22Rv1 (cell line): Measurements from ENCODE around the gene BCOR.

ENCODE experiments used
- CTCF ChIP-seq: fragments of 450-650 bp; IDR thresholded peaks from 2 replicates; pipeline ENCODE4 v1.5.1; 2017; ENCODE audit warnings: mild to moderate bottlenecking
- ZFX ChIP-seq: fragments of 450-650 bp; IDR thresholded peaks from 2 replicates; pipeline ENCODE4 v1.6.1; 2017; ENCODE audit warnings: antibody characterized with exemption, borderline replicate concordance

- no peak for TF ChIP-seq CTCF
- no peak for TF ChIP-seq ZFX
Measured at GRCh38 chrX:40021647-40022046, 76.1 kb downstream of the BCOR start.
